Measurements from ENCODE around the gene OR9A4. TPM values are rescaled to one million over a fixed set of nuclear protein-coding genes. Genes with fewer than 3 reads are reported as not detected.

Gene OR9A4
- total RNA-seq, 1 experiment from 2014 or later = not detected

DNA sequence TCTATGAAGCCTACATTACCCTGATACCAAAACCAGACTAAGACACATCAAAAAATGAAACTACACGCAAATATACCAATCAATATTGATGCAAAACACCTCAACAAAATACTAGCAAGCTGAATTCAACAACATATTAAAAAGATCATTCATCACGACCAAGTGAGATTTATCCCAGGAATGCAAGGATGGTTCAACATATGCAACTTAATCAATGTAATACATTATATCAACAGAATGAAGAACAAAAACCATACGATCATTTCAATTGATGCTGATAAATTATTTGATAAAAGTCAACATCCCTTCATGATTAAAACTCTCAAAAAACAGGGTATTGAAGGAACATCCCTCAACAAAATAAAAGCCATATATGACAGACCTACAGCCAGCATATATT lies 24.9 kb downstream of the OR9A4 start (continued):
- TF ChIP-seq, protein P1, sequence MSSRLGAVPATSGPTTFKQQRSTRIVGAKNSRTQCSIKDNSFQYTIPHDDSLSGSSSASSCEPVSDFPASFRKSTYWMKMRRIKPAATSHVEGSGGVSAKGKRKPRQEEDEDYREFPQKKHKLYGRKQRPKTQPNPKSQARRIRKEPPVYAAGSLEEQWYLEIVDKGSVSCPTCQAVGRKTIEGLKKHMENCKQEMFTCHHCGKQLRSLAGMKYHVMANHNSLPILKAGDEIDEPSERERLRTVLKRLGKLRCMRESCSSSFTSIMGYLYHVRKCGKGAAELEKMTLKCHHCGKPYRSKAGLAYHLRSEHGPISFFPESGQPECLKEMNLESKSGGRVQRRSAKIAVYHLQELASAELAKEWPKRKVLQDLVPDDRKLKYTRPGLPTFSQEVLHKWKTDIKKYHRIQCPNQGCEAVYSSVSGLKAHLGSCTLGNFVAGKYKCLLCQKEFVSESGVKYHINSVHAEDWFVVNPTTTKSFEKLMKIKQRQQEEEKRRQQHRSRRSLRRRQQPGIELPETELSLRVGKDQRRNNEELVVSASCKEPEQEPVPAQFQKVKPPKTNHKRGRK (CRISPR knock-in tag; IDR thresholded peaks at IDR 0.05; ENCODE audit: borderline replicate concordance) = no peak
- TF ChIP-seq IRF1 (CRISPR knock-in tag; IDR thresholded peaks at IDR 0.05) (no peak), NFE2L1 (CRISPR knock-in tag; IDR thresholded peaks at IDR 0.05) (no peak)

GRCh38 chr7:141943846-141944245 lies 27.6 kb downstream of the OR9A4 start:
- no peak overlapping the region for H3K27ac Mint-ChIP-seq
- ATAC-seq (no peak), DNase-seq (ENCODE audit: low spot score) (no peak)
- no peaks in the 10 kb centered on the region for H3K4me1 Mint-ChIP-seq
- H3K36me3 Mint-ChIP-seq = peaks cover 11% of the 10 kb centered on the region
- no peaks in the 10 kb centered on the region; the same call in 1 of the 2 replicates for H3K27me3 Mint-ChIP-seq (ENCODE audit: low read depth)
- no peak for TF ChIP-seq IRF2 (CRISPR knock-in tag; IDR thresholded peaks at IDR 0.05; ENCODE audit: borderline replicate concordance, low read depth)
- no peak for TF ChIP-seq OVOL2 (CRISPR knock-in tag; IDR thresholded peaks at IDR 0.05; ENCODE audit: borderline replicate concordance)
- POLR2A ChIA-PET = no interaction called here
- peaks cover 24% of the 10 kb centered on the region for H3K9me3 Mint-ChIP-seq
- H3K4me3 Mint-ChIP-seq = no peak overlapping the region
- CTCF ChIA-PET = no interaction called here

DNA sequence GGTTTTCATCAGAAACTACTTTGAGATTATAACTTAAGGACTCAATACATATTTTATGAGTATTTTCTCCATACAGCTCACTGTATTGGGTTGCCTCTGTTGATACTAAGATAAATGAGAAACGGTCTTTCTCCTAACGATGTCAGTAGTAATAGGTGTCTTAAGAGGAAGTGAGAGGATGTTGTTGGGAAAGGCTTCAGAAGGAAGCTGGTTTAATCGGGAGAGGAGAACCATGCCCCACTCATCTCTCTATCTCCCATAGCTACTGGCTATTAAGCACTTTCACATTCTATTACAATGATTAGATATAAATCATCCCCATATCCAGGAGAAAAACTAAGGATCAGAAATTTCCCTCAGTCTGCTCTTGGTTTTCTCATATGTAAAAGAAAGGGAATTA lies 28.6 kb downstream of the OR9A4 start:
- ChIA-PET POLR2A (no interaction called here), CTCF (interaction anchor here (0.7 to 0.8 kb wide), 2 partner anchors 31 to 287 kb away, joined by 3 to 4 read pairs; no protein-coding TSS in a partner anchor)
- TF ChIP-seq SOX15 (CRISPR knock-in tag; IDR thresholded peaks at IDR 0.05) (no peak), TEAD4 (CRISPR knock-in tag; IDR thresholded peaks at IDR 0.05) (no peak)
- TF ChIP-seq, protein P2, sequence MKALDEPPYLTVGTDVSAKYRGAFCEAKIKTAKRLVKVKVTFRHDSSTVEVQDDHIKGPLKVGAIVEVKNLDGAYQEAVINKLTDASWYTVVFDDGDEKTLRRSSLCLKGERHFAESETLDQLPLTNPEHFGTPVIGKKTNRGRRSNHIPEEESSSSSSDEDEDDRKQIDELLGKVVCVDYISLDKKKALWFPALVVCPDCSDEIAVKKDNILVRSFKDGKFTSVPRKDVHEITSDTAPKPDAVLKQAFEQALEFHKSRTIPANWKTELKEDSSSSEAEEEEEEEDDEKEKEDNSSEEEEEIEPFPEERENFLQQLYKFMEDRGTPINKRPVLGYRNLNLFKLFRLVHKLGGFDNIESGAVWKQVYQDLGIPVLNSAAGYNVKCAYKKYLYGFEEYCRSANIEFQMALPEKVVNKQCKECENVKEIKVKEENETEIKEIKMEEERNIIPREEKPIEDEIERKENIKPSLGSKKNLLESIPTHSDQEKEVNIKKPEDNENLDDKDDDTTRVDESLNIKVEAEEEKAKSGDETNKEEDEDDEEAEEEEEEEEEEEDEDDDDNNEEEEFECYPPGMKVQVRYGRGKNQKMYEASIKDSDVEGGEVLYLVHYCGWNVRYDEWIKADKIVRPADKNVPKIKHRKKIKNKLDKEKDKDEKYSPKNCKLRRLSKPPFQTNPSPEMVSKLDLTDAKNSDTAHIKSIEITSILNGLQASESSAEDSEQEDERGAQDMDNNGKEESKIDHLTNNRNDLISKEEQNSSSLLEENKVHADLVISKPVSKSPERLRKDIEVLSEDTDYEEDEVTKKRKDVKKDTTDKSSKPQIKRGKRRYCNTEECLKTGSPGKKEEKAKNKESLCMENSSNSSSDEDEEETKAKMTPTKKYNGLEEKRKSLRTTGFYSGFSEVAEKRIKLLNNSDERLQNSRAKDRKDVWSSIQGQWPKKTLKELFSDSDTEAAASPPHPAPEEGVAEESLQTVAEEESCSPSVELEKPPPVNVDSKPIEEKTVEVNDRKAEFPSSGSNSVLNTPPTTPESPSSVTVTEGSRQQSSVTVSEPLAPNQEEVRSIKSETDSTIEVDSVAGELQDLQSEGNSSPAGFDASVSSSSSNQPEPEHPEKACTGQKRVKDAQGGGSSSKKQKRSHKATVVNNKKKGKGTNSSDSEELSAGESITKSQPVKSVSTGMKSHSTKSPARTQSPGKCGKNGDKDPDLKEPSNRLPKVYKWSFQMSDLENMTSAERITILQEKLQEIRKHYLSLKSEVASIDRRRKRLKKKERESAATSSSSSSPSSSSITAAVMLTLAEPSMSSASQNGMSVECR (CRISPR knock-in tag; IDR thresholded peaks at IDR 0.05; ENCODE audit: borderline replicate concordance) = no peak
- DNase-seq (ENCODE audit: low spot score) (no peak), ATAC-seq (no peak)
- Mint-ChIP-seq H3K27me3 (ENCODE audit: low read depth) (no peaks in the 10 kb centered on the region; the same call in 1 of the 2 replicates), H3K27ac (no peak overlapping the region), H3K4me1 (no peaks in the 10 kb centered on the region), H3K9me3 (peaks cover 24% of the 10 kb centered on the region), H3K4me3 (no peak overlapping the region), H3K36me3 (peaks cover 11% of the 10 kb centered on the region)

- ChIA-PET POLR2A (interaction anchor here (1.2 kb wide), 1 partner anchor 9 kb away, joined by 4 read pairs; no protein-coding TSS in a partner anchor), CTCF (interaction anchor here (0.7 kb wide), 1 partner anchor 31 kb away, joined by 4 read pairs; no protein-coding TSS in a partner anchor)
- Mint-ChIP-seq H3K4me3 (no peak overlapping the region), H3K36me3 (peaks cover 8% of the 10 kb centered on the region), H3K27ac (no peak overlapping the region), H3K4me1 (no peaks in the 10 kb centered on the region), H3K27me3 (ENCODE audit: low read depth) (no peaks in the 10 kb centered on the region; the same call in 1 of the 2 replicates), H3K9me3 (peaks cover 19% of the 10 kb centered on the region)
- ATAC-seq (no peak), DNase-seq (ENCODE audit: low spot score) (no peak)
- TF ChIP-seq PRRX2 (CRISPR knock-in tag; IDR thresholded peaks at IDR 0.05) (no peak), ZNF423 (CRISPR knock-in tag; IDR thresholded peaks at IDR 0.05) (no peak), GRHL2 (CRISPR knock-in tag; IDR thresholded peaks at IDR 0.05; ENCODE audit: insufficient replicate concordance, severe bottlenecking) (no peak), CREM (CRISPR knock-in tag; IDR thresholded peaks at IDR 0.05) (no peak), ATF1 (CRISPR knock-in tag; IDR thresholded peaks at IDR 0.05) (no peak), FOXP1 (CRISPR knock-in tag; IDR thresholded peaks at IDR 0.05; ENCODE audit: borderline replicate concordance) (no peak), AR (CRISPR knock-in tag; IDR thresholded peaks at IDR 0.05) (no peak), ZNF532 (CRISPR knock-in tag; IDR thresholded peaks at IDR 0.05; ENCODE audit: borderline replicate concordance) (no peak), NFATC4 (CRISPR knock-in tag; IDR thresholded peaks at IDR 0.05) (no peak)
Measured at GRCh38 chr7:141945356-141945755, 29.2 kb downstream of the OR9A4 start.

Measured in WTC11 (cell line).